Activated T-helper 1 cell treated with anti-CD3 and anti-CD28 coated beads, Interleukin-12 subunit alpha, Interleukin-12 subunit beta, Interleukin-2, Interleukin-4 antibody, amounts not matched to agents 30 ng/mL and 10 ng/mL and 1 ng/mL, durations not matched to agents 14 hours and 24 hours and 36 hours (primary cell): ENCODE data around the gene CD9. TPM values are rescaled to one million over a fixed set of nuclear protein-coding genes. Genes with fewer than 3 reads are reported as not detected.

Source experiments
- DNase-seq: peaks from one replicate; pipeline ENCODE4 v3.0.0; 2021; ENCODE audit warnings: low spot score
- H3K27ac Mint-ChIP-seq: one replicate; pipeline ENCODE4 v1.8.0; 2021; ENCODE audit warnings: mild to moderate bottlenecking, mixed read lengths
- H3K27me3 Mint-ChIP-seq: one replicate; pipeline ENCODE4 v1.8.0; 2022; ENCODE audit warnings: mild to moderate bottlenecking, moderate library complexity, mixed read lengths; ENCODE audit not compliant: insufficient read depth
- H3K36me3 Mint-ChIP-seq: one replicate; pipeline ENCODE4 v1.8.0; 2021; ENCODE audit warnings: low read depth, mixed read lengths
- H3K4me1 Mint-ChIP-seq: one replicate; pipeline ENCODE4 v1.8.0; 2021; ENCODE audit warnings: low read depth, mixed read lengths
- H3K4me3 Mint-ChIP-seq: one replicate; pipeline ENCODE4 v1.8.0; 2021; ENCODE audit warnings: mild to moderate bottlenecking, moderate library complexity, mixed read lengths
- H3K9me3 Mint-ChIP-seq: one replicate; pipeline ENCODE4 v1.8.0; 2021; ENCODE audit warnings: mixed read lengths
- intact Hi-C: fragments of 100-400 bp; cut with micrococcal nuclease; formaldehyde crosslinking; loops from one replicate; pipeline ENCODE4 v1.15.1; 2024
- total RNA-seq: library from RNA; stranded (reverse); gene quantifications from 2 replicates; pipeline ENCODE4 v1.2.3, GENCODE V29; 2022

CD9 gene
- total RNA-seq, 1 donor from 2014 or later = 50.9 TPM

DNA sequence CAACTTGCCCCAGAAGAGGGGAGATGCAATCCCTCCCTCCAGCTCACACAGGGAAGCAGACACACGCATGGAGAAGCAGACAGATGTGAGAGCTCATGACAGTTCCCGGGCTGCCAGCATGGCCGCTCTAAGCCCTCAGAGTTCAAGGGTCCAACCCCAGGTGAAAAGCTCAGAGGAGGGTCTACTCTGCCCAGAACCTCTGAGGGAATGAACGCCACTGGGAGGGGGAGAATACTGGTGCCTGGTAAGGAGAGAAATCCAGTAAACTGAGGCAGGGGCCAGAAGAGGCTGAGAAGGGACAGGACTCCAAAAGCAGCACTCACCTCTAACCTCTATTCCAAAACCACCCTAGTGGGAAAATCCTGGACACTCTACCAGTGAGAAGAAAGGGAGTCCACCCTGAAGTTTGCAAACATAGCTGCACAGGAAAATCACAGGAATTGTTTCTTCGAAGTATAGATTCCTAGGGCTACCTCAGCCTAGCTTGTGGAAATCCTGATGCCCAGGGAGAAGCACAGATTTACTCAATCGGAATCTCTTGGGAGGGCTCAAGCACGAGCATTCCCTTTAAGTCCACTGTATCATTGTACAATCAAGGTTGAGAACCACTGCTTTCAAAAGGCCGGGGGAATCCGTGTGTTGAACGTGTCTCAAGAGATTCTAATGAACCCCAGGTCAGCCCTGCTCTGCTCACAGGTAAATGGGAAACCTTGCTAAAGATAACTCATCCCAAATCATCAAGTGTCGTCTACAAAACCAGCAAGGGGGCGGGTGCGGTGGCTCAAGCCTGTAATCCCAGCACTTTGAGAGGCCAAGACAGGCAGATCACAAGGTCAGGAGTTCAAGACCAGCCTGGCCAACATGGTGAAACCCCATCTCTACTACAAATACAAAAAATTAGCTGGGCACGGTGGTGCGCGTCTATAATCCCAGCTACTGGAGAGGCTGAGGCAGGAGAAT, 76.0 kb downstream of the CD9 start:
- Mint-ChIP-seq H3K9me3 (no peaks in the 10 kb centered on the region), H3K27ac (peak overlapping the region; percentile 4), H3K4me3 (no peak overlapping the region), H3K36me3 (no peaks in the 10 kb centered on the region), H3K4me1 (peaks cover 20% of the 10 kb centered on the region), H3K27me3 (peaks cover 7% of the 10 kb centered on the region)
- intact Hi-C loops = no loop called here
- DNase-seq = no peak

DNA sequence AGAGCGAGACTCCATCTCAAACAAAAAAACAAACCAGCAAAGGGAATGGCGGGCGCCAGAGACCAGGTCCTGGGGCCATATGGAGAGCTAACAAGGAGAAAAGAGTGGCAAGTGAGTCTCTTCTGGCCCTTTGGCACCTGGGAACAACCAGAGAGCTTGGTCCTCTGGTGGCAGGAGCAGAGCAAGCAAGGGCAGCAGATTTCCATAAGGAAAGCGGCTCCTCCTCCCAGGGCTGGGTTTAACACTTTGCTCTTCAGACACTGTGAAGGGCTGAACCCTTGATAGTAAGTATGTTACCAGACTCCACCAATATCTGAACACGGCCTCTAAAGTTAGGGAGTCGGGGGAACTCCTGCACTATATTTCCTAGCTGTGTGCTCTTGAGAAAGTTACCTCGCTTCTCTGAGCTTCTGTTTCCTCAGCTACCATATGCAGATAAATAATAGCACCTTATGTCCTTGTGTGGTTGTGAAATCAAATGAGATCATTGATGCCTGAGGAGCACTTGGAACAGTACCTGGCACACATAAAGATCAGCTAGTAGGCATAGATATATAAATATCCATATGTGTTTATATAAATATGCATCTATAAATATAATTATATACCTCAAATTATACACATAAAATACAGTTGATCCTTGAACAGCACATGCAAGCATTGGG, 76.9 kb downstream of the CD9 start:
- Mint-ChIP-seq H3K9me3 (no peaks in the 10 kb centered on the region), H3K4me1 (peaks cover 20% of the 10 kb centered on the region), H3K36me3 (no peaks in the 10 kb centered on the region), H3K27ac (peak overlapping the region; percentile 4), H3K4me3 (no peak overlapping the region), H3K27me3 (peaks cover 10% of the 10 kb centered on the region)
- no peak for DNase-seq
- intact Hi-C loops = no loop called here

DNA sequence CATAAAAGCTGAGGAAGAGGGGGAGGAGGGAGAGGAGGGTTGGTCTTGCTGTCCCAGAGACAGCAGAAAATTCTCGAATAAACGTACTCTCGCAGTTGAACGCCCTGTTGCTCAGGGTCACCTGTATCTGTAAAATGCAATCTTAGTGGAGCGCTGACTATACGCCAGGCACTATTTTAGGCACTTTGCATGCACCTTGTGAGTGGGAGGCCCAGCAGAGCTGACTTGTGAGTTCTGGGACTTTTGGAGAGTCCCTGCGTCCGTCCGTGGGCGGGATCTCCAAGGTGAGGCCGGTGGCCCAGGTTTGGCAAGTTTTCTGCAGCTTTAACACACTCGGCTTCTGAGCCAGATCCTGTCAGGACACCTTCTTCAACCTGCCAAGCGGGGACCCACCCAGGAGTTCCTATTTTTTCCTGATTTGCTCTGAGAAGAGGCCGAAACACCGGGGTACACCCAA, 77.8 kb downstream of the CD9 start:
- peak overlapping the region; percentile 88 for H3K27ac Mint-ChIP-seq
- no peaks in the 10 kb centered on the region for H3K36me3 Mint-ChIP-seq
- peaks cover 13% of the 10 kb centered on the region for H3K27me3 Mint-ChIP-seq
- intact Hi-C loops = loop anchor here (1.0 kb wide), 5 partner anchors 11 to 215 kb away; no protein-coding TSS in a partner anchor
- peak; percentile 11 for DNase-seq
- peak overlapping the region; percentile 83 for H3K4me3 Mint-ChIP-seq
- peaks cover 12% of the 10 kb centered on the region for H3K4me1 Mint-ChIP-seq
- no peaks in the 10 kb centered on the region for H3K9me3 Mint-ChIP-seq

DNA sequence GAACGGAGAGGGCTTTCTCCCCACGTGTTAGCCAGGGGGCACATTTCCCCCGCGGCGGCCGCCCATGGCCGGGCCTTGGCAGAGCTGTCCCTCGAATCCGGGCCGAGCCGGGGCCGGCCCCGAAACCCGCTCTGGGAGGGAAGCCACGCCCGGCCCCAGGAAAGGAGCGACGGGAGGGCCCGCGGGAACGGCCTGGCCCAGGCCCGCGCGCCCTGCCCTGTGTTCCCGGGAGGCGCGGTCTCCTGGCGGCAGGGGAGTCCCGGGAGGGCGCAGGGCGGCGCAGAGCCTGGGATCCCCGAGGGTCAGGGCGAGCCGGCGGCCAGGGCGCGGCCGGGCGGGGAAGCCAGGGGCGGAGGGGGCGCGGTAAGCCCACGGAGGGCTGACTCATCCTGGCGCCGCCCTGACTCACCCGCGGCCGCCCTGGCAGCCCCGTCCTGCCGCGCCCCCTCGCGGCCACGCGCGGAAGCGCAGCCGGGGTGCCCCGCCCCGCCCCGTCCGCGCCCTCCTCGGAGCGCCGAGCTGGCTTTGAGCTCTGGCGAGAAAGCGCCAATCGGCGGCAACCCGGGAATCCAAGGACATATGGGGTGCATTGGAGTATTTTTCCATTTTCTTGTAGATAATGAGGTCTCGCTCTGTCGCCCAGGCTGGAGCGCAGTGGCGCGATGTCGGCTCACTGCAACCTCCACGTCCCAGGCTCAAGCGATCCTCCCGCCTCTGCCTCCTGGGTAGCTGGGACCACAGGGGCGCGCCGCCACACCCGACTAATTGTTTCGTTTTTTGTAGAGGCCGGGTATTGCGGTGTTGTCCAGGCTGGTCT, 78.4 kb downstream of the CD9 start:
- H3K27me3 Mint-ChIP-seq = peaks cover 13% of the 10 kb centered on the region

DNA sequence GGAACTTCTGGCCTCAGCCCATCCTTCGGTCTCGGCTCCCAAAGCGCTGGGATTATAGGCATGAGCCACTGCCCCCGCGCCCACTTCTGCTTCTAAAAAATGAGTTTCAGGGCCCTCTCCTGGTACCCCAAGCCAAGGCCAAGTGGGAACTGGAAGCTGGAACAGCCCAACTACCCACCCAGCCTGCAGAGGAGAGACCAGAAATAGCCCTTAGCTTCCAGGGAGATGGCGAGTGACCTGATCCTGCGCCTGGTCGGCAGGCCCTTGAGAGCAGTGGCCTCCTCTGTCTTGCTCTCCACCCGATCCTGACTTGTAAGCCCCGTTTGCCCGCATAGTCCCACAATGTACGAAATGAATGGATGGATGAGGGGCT, 79.0 kb downstream of the CD9 start:
- H3K9me3 Mint-ChIP-seq = no peaks in the 10 kb centered on the region
- H3K36me3 Mint-ChIP-seq = no peaks in the 10 kb centered on the region
- H3K4me3 Mint-ChIP-seq = peak overlapping the region; percentile 53
- no peak for DNase-seq
- peaks cover 8% of the 10 kb centered on the region for H3K4me1 Mint-ChIP-seq
- H3K27me3 Mint-ChIP-seq = peaks cover 15% of the 10 kb centered on the region
- H3K27ac Mint-ChIP-seq = peak overlapping the region; percentile 52
- intact Hi-C loops = no loop called here

More for the DNA sequence above, 78.4 kb downstream of the CD9 start:
- Mint-ChIP-seq H3K9me3 (no peaks in the 10 kb centered on the region), H3K27ac (peak overlapping the region; percentile 88), H3K4me3 (peak overlapping the region; percentile 83), H3K4me1 (peaks cover 8% of the 10 kb centered on the region), H3K36me3 (no peaks in the 10 kb centered on the region)
- intact Hi-C loops = loop anchor here (1.0 kb wide), 5 partner anchors 11 to 215 kb away; no protein-coding TSS in a partner anchor
- peak; percentile 85 for DNase-seq

DNA sequence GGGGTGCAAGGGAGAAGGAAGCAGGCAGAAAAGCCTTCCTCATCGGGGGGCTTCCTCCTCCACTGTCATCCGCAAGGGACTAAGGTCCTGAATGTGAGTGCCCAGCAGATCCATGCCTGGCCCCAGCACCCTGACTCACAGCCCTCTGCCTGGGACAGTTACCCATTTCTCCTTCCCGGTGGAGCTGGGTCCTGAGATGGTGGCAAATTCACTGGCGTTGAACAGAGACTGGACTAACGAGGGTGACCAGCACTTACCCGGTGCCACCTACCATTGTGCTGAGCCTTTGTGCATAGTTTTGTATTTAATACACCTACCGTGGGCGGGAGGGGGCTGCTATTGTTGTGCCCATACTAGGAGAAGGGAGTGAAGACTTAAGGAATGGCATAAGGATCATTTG, 79.4 kb downstream of the CD9 start:
- no peak for DNase-seq
- Mint-ChIP-seq H3K36me3 (no peaks in the 10 kb centered on the region), H3K9me3 (no peaks in the 10 kb centered on the region), H3K4me3 (peak overlapping the region; percentile 53), H3K27ac (no peak overlapping the region), H3K4me1 (peaks cover 8% of the 10 kb centered on the region), H3K27me3 (peaks cover 14% of the 10 kb centered on the region)
- intact Hi-C loops = no loop called here

DNA sequence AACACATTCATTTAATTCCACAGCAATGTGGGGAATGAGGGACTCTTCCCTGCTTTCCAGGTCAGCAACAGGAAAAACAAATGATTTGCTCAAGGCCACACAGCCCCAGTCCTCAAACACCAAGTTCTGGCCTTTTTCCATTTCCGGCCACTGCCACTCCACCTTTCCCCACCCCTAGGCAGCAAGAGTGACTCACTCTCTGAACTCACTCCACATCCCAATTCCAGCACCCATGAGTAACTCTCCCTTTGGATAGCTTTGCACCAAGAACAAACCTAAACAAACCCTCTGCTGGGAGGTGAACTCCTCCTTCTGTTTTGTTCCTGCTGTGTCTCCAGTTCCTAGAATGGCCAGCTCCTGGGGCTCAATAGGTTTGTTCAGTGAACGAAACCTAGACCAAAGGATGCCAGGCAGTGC, 79.9 kb downstream of the CD9 start:
- H3K4me3 Mint-ChIP-seq = no peak overlapping the region

DNA sequence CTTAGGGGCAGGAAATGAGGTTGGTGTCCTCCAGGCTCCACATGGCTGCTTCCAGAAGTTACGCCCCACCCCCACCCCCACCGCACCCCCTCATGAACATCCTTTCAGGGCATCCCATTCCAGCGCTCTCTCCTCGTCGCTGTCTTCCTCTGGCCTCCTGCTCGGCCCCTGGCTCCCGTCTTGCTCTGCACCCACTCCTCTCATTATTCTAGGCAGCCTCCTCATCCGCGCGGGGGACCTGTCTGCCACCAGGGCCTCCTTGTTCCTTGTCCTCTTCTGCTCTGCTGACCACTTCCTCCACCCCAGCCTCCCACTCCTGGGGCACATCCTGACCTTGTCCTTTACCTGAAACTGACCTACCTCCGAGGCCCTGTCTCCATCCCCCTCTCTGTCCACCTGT, 80.5 kb downstream of the CD9 start:
- no peak overlapping the region for H3K4me3 Mint-ChIP-seq
- intact Hi-C loops = no loop called here
- H3K4me1 Mint-ChIP-seq = peaks cover 8% of the 10 kb centered on the region
- no peaks in the 10 kb centered on the region for H3K9me3 Mint-ChIP-seq
- no peaks in the 10 kb centered on the region for H3K36me3 Mint-ChIP-seq
- no peak overlapping the region for H3K27ac Mint-ChIP-seq
- DNase-seq = no peak
- H3K27me3 Mint-ChIP-seq = peaks cover 8% of the 10 kb centered on the region

More for the DNA sequence above, 79.9 kb downstream of the CD9 start:
- H3K4me1 Mint-ChIP-seq = peaks cover 8% of the 10 kb centered on the region
- peaks cover 14% of the 10 kb centered on the region for H3K27me3 Mint-ChIP-seq
- intact Hi-C loops = no loop called here
- no peaks in the 10 kb centered on the region for H3K36me3 Mint-ChIP-seq
- H3K9me3 Mint-ChIP-seq = no peaks in the 10 kb centered on the region
- no peak for DNase-seq
- H3K27ac Mint-ChIP-seq = no peak overlapping the region

DNA sequence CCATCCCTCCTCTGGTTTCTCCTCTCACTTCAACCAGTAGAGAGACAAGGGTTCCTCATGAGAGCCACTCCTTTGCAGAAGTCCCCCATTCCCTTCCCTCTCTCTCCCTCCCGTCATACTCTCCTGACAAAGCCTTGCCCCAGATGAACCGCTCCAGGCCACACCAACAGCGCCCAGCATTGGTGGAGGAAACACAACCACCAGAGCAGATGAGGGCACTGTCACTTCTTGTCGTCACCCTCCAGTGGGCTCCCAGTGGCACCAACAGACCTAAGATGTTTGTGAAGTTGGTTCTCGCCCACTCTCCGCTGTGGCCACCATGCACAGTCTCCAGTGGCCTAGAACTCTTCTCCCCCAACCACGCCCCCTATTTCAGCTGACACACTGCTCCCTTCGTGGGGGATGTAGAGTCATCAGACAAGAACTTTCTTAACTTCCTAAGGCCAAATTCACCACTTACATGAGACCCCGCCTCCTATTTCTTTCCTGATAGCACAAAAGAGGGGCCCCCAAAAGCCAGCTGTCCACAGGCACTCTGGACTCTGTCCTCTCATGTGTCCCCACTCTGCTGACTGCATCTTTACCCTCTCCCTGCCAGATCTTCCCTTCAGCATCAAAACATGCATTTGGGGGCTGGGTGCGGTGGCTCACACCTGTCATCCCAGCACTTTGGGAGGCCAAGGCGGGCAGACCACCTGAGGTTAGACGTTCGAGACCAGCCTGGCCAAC, 81.0 kb downstream of the CD9 start:
- Mint-ChIP-seq H3K9me3 (no peaks in the 10 kb centered on the region), H3K4me1 (peaks cover 8% of the 10 kb centered on the region), H3K36me3 (no peaks in the 10 kb centered on the region), H3K27ac (no peak overlapping the region), H3K4me3 (no peak overlapping the region), H3K27me3 (peaks cover 8% of the 10 kb centered on the region)
- intact Hi-C loops = no loop called here
- no peak for DNase-seq

DNA sequence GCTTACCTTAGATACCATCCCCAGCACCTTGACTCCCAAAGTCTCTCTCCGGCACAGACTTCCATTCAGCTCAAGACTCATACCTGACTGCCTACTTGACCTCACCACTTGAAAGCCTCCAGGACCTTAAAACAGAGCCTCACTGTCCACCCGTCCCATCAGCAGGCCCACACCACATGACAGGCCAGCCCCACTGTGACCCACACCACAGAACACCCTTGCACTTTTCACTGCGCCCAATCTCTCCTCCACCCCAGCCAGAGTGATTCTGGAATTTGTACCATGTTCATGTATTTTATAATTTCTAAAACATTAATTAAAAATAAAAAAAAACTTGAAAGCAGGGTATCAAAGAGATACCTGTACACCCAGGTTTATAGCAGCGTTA, 82.2 kb downstream of the CD9 start:
- Mint-ChIP-seq H3K27ac (no peak overlapping the region), H3K27me3 (peaks cover 8% of the 10 kb centered on the region), H3K4me1 (peaks cover 8% of the 10 kb centered on the region), H3K4me3 (no peak overlapping the region), H3K36me3 (no peaks in the 10 kb centered on the region), H3K9me3 (no peaks in the 10 kb centered on the region)
- intact Hi-C loops = no loop called here
- no peak for DNase-seq

DNA sequence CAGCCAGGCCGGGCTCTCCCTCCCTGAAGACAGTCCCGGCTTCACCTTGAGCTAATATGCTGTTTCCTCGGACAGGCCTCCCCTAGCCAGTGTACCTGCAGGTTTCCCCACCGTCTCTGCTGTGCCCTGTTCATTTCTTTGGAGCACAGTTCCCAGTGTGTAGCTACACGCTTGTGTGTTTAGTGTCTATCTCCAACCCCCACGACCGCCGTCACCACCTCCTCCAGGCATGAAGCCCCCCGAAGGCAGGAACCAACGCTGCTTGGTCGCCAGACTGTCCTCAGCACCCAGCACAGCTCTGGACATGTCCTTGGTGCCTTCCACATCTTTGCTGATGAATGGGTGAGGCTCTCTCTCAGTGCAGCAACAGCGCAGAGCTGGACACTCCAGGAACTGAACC, 84.1 kb downstream of the CD9 start:
- Mint-ChIP-seq H3K4me3 (no peak overlapping the region), H3K36me3 (no peaks in the 10 kb centered on the region), H3K27me3 (peaks cover 11% of the 10 kb centered on the region), H3K27ac (no peak overlapping the region), H3K9me3 (no peaks in the 10 kb centered on the region), H3K4me1 (no peaks in the 10 kb centered on the region)
- intact Hi-C loops = no loop called here
- DNase-seq = no peak

DNA sequence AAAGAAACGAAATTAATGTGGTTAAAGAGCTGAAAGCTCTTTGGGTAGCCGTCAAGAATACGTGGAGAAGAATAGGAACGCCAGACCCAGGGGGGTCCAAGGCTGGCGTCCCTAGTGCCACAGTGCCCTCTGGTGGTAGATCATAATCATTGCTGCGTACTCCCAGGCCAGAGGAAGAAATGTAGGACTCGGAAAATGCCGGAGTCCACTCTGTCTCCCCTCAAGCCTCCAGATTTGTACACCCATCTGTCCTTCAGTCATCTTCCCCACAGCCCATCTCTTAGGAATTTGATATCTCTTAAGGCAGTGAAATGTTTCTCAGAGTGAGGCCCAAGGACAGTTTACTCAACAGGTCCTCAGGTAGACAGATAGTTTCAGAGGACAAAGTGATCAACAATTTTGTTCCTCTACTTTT, 84.9 kb downstream of the CD9 start:
- H3K4me3 Mint-ChIP-seq = no peak overlapping the region
- no peak overlapping the region for H3K27ac Mint-ChIP-seq
- H3K27me3 Mint-ChIP-seq = peaks cover 11% of the 10 kb centered on the region
- no peaks in the 10 kb centered on the region for H3K4me1 Mint-ChIP-seq
- no peaks in the 10 kb centered on the region for H3K36me3 Mint-ChIP-seq
- peak; percentile 42 for DNase-seq
- intact Hi-C loops = loop anchor here (1.0 kb wide), 5 partner anchors 90 to 319 kb away; no protein-coding TSS in a partner anchor
- H3K9me3 Mint-ChIP-seq = no peaks in the 10 kb centered on the region
